Measurements from ENCODE around the gene POU6F2.
"Not testable (repeated sequence)": the region's sequence is repeated elsewhere in the genome, so short reads cannot be mapped to it uniquely, and the experiment has no call there.

The POU6F2 gene

DNA sequence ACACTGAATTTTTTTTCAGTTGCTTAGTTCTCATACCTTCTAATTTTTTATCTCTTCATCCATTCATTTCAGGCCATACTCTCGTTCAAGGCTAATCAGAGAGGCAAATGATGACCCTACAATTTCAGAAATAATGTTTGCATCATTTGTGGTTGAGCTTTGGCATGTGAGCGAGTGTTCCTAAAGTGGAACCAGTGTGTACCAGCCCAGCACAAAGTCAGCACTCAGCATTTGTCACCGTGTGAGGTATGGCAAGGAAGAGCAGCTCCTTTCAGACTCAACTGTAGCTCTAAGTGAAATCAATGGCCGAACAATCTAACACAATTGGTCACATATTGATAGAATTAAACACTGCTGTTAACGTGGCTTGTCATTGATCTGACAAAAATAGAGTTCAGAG, 154.6 kb downstream of the POU6F2 start:
- no peak for DNase-seq

DNA sequence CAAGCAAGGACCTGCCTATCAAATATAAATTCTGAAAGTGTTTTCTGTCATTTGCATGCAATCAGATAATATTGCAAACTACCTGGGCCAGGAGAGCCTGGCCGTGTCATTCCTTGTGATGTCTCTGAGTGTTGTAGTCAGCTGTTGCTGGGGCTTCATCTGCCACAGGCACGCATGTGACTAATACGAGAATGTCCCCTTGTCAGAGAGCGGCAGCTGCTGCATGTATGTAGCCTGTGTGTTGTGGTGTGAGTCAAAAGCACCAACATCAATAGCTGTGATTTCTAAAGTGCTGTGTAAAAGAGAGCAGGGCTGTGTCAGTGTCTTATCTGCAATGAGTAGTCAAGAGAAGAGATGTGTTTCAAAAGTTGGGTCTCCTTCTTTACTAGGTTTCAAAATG, 155.4 kb downstream of the POU6F2 start:
- no peak for DNase-seq

DNA sequence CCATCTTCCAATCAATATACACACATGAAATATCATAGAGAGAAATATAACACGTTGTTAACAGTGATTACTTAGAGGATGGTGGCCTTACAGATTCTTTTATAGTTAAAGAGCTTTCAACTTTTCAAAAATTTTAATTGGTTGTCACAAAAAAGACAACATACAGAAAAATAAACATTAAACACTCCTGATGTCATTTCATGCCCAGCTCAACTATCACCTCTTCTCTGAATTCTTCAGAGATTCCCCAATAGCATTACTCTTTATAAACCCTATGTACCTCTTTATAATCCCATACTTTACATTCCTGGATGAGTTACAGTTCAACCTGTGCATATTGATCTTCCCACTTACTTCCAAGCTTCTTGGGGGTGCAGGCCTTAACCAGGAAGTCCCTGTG, 159.8 kb downstream of the POU6F2 start:
- no peak for DNase-seq

DNA sequence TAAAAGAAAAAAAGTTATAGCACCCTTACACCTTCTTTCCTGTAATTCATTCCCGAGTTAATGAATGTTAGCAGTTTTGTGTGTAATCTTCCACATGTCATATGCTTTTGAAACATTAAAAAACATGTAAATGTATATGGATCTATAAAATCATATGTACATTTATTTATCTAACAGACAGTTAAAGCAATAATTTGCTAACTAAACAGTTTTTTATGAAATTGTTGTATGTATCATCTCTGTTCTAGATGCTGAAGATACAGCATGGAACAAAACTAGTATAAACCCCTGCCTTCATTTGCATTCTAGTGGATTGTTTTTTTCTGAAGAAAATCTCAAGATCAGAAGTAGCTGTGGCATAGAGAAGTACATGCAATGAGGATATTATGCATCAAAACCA, 165.0 kb downstream of the POU6F2 start:
- no peak for DNase-seq

DNA sequence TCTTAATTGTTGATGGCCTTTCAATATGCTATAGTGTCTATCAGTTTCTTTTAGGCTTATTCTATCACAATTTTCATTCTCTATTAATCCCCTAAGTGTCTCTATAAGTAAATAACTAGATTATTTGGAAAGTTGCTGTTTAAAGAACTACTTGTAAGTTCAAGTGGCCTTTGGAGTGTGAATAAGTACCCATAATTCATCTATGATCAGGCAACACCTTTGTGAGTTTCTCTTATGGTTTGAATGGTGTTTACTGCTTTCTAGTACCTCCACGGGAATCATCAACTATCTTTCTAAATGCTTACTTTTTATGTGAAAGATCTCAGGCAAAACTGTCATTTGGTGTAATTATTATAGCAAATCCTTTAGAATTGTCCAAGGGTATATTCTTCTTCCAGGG, 166.7 kb downstream of the POU6F2 start:
- no peak for DNase-seq

DNA sequence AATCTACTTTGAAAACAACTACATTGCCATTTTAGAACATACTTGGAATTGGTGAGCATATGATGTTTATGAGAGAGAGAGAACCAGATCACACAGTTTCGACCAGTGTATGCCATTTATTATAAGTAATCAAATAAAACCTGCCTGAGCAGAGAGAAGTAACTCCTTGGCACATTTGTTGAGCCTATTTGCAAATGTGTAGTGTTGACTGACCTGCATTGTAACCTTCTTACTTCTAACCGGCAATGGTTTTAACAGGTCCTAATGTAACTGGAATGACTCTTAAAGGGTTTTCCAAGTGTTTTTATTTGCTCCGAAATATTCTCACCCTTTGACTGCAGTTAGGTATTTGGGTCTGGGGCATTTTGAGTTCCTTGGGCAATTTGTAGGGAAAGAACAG, 167.6 kb downstream of the POU6F2 start:
- no peak for DNase-seq

DNA sequence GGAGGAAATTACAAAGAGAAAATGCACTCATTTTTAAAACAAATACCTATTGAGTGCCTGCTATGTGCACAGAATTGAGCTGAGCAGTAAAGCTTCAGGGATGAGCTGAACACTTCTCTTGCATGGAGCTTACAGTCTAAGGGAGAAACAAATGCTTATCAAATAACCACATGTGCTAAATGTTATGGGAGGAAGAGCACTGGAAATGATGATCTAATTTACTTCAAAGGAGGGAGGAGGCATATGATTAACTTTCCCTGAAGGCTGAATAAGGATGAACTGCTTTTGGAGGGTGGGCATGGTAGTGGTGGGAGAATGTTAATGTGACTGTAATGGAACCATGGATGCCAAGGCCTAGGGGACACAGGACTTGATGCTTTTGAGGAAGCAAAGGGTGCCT, 168.2 kb downstream of the POU6F2 start:
- DNase-seq, result no peak

DNA sequence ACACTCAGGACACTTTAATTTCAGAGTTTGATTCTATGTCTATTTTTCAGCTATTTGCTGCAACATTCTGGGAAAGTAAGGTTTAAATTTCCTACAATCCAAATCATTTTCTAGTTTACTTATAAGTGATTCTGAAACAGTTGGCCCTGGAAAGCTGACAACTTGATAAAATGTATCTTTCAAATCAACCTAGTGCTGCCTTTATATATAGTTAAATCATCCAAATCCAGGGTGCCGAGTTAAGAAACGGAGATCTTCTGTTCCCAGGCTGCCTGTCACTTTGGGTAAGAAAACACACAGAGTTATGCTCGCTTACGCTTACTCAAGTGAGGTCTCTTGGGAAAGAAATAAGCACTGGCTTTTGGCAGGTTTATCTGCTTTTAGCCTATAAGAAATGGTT, 175.0 kb downstream of the POU6F2 start:
- DNase-seq, result no peak

DNA sequence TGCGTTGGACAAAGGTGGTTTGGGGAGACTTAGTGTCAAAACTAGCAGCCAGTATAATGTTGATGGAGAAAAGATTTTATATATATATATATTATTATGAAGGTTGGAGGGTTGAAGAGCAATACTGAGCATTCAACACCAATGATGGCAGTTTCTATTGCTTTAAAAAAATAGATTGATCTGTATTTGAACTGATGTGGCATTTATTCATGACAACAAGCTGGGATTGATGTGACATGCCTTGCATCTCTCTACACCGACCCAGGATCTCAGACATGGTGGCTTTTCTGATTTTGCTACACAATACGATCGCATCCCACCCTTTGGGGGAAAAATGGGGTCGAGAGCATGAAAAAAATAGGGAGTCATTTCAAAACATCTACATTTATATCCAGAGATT, 175.4 kb downstream of the POU6F2 start:
- no peak for DNase-seq

DNA sequence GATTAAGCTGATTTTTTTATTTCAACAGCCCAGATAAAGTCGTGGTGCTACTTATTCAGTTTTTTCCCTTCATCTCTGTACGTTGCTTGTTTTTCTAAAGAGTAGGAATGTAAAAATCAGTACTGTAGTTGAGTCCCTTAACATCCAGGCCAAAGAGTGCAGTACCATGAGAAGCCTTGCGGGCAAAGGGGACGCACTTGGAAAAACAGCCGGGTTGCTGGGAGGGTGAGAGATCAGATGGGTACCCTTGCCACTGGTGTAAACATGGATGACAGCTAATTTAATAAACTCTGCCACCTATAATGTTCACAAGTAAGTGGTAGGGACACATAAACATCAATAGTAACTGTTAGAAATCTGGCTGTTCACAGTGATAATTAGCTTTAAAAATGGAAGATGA, 175.9 kb downstream of the POU6F2 start:
- DNase-seq, result no peak

DNA sequence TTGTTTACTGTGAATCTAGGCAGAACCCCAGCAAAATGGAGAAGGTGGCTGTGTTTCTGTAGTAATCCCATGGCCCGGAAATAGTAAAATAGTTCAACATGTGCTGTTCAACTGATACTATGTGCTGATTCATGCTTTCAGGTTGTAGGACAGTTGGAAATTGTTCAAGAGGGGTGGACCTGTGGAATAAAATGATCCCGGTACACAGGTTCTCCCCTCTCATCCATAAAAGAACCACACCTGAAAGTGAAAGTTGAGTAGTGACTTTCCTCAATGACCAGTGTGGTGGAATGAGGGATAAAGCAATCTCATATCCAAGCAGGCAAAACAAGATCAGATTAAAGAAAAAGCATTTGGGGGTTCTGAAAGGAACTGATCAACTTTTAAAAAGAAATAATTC, 177.1 kb downstream of the POU6F2 start:
- DNase-seq, result no peak

DNA sequence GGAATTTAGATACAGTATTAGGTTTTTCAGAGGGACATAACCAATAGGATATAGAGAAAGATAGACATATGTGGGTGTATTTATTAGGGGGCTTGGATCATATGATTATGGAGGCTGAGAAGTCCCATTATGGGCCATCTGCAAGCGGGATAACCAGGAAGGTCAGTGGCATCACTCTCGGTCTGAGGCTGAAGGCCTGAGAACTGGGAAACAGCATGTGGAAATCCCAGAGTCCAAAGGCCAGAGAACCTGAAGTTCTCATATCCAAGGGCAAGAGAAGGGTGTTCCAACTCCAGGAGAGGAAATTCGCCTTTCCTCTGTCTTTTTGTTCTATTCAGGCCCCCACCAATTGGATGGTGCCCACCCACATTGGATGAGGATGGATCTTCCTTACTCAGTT, 180.7 kb downstream of the POU6F2 start:
- no peak for DNase-seq

DNA sequence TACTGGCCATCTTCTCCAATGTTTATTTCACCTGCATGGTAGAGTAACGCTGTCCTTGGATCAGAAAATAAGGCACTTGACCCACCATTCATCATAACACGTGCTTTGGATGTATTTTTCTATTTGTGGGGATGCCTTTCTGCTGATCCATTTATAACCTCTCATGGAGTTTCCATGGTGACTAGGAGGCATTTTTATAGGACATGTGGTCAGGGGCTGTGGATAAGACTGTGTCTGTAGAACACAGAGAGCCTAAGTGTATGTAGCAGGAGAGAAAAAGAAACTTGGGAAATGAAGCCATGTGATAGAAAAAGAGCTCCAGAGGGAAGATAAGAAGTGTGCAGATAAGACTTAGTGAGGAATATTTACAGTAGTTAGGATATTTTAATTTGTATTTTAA, 184.2 kb downstream of the POU6F2 start:
- no peak for DNase-seq

DNA sequence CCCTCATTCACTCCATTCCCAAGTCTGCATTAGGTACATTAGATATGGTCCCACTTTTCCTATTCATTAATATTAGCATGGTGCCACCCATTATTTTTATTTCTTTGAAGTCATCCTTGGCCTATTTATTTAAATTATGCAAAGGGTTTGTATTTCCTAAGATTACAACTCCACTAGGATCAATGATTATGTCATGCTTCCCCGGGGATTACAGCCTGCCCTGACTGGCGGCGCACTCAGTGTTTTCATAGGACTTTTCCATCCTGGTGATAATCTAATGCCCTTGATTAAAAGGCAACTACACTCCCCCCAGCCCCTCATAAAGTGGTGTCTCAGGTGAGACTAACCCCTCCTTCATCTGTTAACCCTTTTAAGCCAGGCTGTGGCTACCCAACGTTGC, 187.2 kb downstream of the POU6F2 start:
- no peak for DNase-seq

DNA sequence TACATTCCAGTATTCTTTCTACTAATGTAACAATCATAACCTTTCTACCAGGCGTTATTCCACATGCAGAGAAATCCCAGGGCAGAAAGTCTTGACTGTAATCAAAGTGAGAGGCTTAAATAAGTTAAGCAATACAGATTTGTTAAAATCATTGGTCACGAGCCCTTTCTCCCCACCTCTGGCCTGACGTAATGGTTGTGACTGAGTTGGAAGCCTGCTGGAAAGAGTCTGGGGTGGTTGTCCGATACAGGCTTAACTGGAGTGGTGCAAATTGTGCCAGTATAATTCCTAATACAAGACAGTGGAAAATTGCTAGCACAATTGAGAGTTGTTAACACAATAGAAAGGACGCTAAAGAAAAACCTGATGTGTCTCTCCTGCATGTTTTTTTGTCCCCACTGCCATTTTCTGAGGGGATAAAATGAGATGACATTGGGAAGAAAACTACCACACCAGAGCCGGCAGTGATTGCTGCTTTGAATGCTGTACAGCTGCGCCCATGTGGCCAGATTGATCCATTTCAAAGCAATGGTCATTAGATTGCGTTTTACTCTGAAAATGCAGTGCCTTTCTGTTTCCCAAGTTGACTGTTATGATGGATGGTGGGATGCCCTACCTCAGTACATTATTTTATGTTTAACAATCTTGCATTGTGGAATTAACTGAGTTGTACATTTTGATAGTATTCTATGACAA, 190.8 kb downstream of the POU6F2 start:
- no peak for DNase-seq

DNA sequence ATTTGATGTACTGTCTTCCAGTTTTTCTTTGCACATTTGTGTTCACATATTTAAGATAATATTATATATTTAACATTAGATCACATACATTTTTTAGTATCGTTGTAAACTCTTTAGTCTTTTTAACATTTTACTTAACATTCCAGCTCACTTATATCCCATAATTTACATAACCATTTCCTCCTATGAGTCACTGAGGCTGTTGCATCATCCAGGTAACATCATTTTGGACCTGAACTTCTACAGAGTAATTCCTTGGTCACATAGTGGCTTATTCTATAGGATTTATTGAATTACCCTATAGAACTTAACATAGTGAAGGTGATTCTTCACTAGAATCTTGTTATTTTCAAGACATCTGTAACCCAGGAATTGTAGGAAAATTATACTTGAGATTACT, 194.4 kb downstream of the POU6F2 start:
- DNase-seq, result no peak

DNA sequence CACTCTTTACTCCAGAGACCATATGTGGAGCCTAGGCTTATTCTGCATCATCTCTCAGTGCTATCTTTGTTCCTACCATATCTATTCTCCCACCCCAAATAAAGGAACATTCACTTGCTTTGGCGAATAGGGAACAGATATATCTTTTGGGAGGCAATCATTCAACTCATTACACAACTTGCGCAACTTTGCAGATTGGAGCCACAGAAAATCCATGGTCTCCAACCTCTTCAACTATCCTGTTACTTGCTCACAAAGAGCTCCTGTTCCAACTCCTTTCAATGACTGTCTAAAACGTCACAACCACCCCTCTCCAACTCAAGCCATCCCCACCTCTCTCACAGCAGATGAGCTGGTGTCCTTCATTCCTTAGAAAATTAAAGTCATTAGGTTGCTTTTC, 203.7 kb downstream of the POU6F2 start:
- DNase-seq, result no peak

DNA sequence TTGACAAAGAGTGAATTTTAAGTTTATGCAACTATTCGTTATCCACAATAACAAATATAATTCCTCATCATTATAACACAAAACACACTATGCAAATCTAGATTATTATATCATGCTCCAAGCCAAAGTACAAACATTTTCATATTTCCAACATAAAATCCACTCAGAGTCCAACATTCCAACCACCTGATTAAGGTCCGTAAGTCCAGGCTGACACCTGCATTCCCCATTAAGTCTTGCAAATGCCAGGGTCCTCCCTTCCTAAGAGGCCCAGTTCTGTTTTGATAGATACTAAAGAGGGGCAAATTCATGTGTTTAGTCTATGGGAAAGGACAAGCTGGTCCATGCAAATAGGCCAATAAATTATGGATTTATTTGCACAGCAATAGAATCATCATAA, 206.1 kb downstream of the POU6F2 start:
- DNase-seq, result no peak

DNA sequence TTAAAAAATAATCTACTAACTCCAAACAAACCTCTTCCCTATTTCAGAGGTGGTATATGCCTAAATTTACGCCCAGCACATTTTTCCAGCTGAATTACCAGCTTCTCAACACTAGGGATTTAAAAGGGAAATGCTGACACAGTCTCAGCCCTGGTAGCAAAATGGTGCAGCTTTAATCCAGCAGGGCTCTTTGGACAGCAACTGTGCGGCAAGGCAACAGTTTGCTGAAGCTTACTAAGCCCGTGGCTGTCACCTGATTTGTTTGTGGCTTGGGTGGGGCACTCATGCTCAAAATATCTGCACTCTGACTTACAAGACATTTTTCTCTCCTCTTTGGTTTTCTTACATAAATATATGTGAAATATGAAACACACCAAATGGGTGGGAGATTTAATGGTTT, 206.7 kb downstream of the POU6F2 start:
- DNase-seq, result no peak

DNA sequence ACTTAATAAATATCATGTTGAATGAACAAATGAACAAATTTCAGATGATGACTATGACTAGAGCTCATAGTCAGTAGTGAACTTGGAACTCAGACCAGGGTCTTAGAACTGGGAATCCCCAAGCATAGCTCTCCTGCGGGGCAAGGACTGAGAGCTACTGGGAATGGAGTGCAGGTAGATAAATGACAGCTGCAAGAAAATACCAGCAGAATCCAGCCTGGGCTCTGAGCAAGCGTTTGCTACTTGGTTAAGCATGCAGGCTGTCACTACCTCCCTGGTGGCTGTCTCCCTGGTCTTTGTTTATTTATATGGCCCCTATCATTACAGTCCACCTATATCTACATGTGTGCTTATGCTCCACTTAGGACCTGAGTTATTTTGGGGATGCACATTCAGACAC, 208.4 kb downstream of the POU6F2 start:
- DNase-seq, result no peak

DNA sequence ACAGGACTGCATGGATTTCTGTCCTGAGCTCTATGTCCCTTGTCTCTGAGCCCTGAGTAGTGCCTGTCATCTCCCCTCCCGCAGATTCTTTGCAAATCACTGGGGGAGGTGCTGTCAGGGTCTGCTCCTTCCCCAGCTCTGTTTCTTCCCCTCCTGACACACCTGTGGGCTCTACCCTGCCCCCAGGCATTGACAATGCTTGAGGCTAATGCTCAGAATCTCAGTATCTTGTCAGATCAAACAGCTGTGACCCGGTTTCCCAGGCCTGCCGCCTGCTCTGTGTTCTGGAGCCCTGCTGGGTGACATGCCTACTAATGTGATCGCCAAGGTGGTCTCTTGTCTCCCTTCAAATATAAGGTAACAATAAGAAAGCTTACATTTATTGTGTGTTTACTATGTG, 209.0 kb downstream of the POU6F2 start:
- no peak for DNase-seq

DNA sequence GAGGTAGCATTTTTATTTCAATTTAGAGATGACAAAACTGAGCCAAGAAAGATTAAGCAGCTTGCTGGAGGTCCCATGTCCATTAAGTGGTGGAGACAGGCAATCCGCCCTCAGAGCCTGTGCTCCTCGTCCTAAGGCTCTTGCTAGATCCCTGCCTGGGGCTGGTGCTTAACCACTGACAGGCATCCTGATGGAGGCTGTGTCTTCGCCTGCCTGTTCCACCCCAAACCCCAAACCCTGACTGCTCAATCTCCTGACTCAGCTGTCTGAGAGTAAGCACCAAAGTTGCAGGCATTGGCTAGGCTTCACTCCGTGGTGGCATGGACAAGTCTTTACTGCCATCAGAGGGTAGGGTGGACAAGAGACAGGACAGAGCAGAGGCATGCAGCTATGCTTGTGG, 209.4 kb downstream of the POU6F2 start:
- DNase-seq, result no peak

DNA sequence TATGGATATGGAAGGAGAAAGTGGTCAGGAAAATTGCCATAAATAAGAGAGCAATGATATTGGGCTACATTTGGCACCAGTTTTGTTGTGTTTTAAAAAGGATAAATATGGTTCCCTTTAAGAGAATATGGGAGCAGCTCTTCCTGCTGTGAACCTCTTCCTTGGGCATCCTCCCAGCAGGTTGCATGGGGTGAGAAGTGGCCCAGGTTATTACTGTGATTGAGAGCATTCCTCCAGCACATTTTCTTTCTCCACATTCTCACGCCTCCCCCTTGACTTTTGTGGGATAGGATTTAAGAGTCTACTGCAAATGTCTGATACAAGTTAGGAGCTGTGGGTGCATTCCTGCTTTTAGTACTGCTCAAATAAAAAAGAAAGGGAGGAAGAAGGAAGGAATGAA, 214.8 kb downstream of the POU6F2 start:
- no peak for DNase-seq

DNA sequence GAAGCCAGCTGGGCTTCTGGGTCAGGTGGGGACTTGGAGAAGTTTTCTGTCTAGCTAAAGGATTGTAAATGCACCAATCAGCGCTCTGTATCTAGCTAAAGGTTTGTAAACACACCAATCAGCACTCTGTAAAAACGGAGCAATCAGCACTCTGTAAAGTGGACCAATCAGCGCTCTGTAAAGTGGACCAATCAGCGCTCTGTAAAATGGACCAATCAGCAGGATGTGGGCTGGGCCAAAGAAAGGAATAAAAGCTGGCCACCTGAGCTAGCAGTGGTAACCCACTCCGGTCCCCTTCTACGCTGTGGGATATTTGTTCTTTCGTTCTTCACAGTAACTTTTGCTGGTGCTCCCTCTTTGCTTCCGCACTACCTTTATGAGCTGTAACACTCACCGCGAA, 216.7 kb downstream of the POU6F2 start:
- not testable (repeated sequence) for DNase-seq

DNA sequence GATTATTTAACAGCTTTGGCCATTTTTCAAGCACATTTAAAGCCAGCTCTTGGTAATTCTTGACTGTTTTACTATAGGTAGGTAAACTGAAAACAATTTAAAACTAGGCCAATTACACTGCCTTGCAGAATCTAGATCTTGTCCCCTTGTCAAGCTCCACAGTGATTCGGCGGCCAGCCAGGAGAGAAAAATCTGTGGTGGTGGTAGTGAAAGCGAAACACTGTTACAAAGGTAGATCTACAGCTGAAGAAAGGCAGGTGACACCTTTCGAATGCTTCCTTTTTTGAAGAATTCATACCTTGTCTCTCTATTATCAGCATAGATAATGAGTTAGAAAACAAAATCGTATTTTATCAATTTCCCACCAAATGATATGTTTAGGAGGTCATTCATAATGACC, 218.3 kb downstream of the POU6F2 start:
- DNase-seq, result no peak

DNA sequence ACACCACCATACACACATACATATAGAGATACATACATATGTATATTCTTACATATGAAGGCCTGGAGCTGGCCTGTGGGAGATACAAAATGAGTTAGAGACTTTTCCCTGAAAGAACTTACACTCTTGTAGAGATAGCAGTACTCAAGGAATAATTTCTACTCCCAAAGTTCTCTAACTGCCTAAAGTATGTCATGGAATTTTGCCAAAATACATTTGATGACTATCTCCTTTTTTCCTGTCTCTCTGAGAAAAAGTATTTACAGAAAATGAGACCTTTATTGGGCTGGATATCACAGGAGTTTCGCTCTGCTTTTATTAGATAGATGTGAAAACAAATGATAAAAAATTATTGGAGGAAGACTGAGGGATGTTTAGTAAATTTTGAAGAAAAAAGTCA, 220.1 kb downstream of the POU6F2 start:
- DNase-seq, result no peak

All from hematopoietic multipotent progenitor cell treated with erythropoietin and hydrocortisone succinate and interleukin-3 and kit ligand, for 8 days (in vitro differentiated cells).